Keratinocyte (primary cell): ENCODE results near the gene ZNF282.

Source experiments
- CTCF ChIP-seq, 3 experiments: IDR thresholded peaks in 1 of 3; conservative IDR thresholded peaks in 1 of 3; optimal IDR thresholded peaks in 1 of 3; 2 replicates in 2 of 3; 3 replicates in 1 of 3; pipeline versions ENCODE3 to v1.5.1; 2011; ENCODE audit warnings: low read length in 3 of 3, mild to moderate bottlenecking in 3 of 3, moderate library complexity in 2 of 3, control low read depth in 1 of 3, inconsistent platforms in 1 of 3; ENCODE audit not compliant: insufficient read depth in 2 of 3; ENCODE audit errors: extremely low read depth in 1 of 3
- EZH2 ChIP-seq: IDR thresholded peaks from one replicate; pipeline ENCODE4 v1.6.1; 2012; ENCODE audit warnings: inconsistent platforms, mild to moderate bottlenecking, low read length, moderate library complexity

- TF ChIP-seq CTCF (optimal IDR thresholded peaks at IDR 0.05 in 1 of 3, IDR thresholded peaks at IDR 0.05 in 1 of 3, conservative IDR thresholded peaks at IDR 0.05 in 1 of 3; ENCODE audit: extremely low read depth in 1 of 3, insufficient read depth in 2 of 3, low read length in 3 of 3) (no peak), EZH2 (no peak)
Observed at GRCh38 chr7:149175150-149175549, 20.2 kb upstream of the ZNF282 start.
